ENCODE data around the gene CHST10.

Gene CHST10

GRCh38 chr2:100408104-100408503 is 9.4 kb downstream of the CHST10 start:
- TF ChIP-seq CTCF (IDR thresholded peaks at IDR 0.05; ENCODE audit: low read depth, low read length): no peak
- no peak overlapping the region for H3K4me3 ChIP-seq (ENCODE audit: low read depth, low read length)

GRCh38 chr2:100407563-100407962 is 9.9 kb downstream of the CHST10 start:
- TF ChIP-seq CTCF (IDR thresholded peaks at IDR 0.05; ENCODE audit: low read depth, low read length): no peak
- H3K4me3 ChIP-seq (ENCODE audit: low read depth, low read length): no peak overlapping the region

GRCh38 chr2:100407073-100407472 is 10.4 kb downstream of the CHST10 start:
- no peak overlapping the region for H3K4me3 ChIP-seq (ENCODE audit: low read depth, low read length)
- TF ChIP-seq CTCF (IDR thresholded peaks at IDR 0.05; ENCODE audit: low read depth, low read length): no peak

- no peak for TF ChIP-seq CTCF (IDR thresholded peaks at IDR 0.05; ENCODE audit: low read depth, low read length)
- H3K4me3 ChIP-seq (ENCODE audit: low read depth, low read length): no peak overlapping the region
These were observed 11.4 kb downstream of the CHST10 start for GRCh38 chr2:100406120-100406508.

- TF ChIP-seq CTCF (IDR thresholded peaks at IDR 0.05; ENCODE audit: low read depth, low read length): no peak
- H3K4me3 ChIP-seq (ENCODE audit: low read depth, low read length): no peak overlapping the region
These were observed 11.9 kb downstream of the CHST10 start for GRCh38 chr2:100405403-100406119.

- H3K4me3 ChIP-seq (ENCODE audit: low read depth, low read length): no peak overlapping the region
- TF ChIP-seq CTCF (IDR thresholded peaks at IDR 0.05; ENCODE audit: low read depth, low read length): no peak
These were observed 13.1 kb downstream of the CHST10 start for GRCh38 chr2:100404411-100404810.

GRCh38 chr2:100403722-100404121 is 13.7 kb downstream of the CHST10 start:
- TF ChIP-seq CTCF (IDR thresholded peaks at IDR 0.05; ENCODE audit: low read depth, low read length): no peak
- H3K4me3 ChIP-seq (ENCODE audit: low read depth, low read length): no peak overlapping the region

Data from WI38 (cell line).